Measurements from ENCODE around the gene TIGD1.

The TIGD1 gene

DNA sequence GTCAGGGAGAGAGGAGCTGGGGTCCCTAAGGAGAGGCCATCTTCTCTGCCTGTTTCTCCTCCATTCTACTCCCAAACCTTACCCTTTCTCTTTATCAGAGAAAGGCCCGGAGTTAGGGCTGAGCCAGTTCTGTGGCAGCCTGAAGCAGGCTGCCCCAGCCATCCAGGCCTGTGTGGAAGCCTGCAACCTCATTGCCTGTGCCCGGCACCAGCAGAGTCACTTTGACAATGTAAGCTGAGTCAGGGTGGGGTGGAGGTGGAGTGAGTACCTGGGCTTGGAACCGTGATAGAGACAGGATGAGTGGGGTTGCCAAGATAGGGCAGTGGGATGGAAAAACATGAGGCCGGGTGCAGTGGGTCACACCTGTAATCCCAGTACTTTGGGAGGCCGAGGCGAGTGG is 5.7 kb downstream of the TIGD1 start:
- TF ChIP-seq ESRRG (CRISPR knock-in tag; IDR thresholded peaks at IDR 0.05) (no peak), TOX (CRISPR knock-in tag; IDR thresholded peaks at IDR 0.05; ENCODE audit: borderline replicate concordance) (no peak), TCF4 (CRISPR knock-in tag; IDR thresholded peaks at IDR 0.05; ENCODE audit: borderline replicate concordance) (no peak), GLIS3 (CRISPR knock-in tag; IDR thresholded peaks at IDR 0.05) (no peak), ZNF8 (CRISPR knock-in tag; IDR thresholded peaks at IDR 0.05) (no peak), RARB (CRISPR knock-in tag; IDR thresholded peaks at IDR 0.05) (no peak), ZNF70 (CRISPR knock-in tag; IDR thresholded peaks at IDR 0.05) (no peak), ZNF565 (CRISPR knock-in tag; conservative IDR thresholded peaks at IDR 0.05; ENCODE audit: low read depth) (no peak), PPARA (CRISPR knock-in tag; IDR thresholded peaks at IDR 0.05; ENCODE audit: borderline replicate concordance) (no peak), BACH2 (CRISPR knock-in tag; IDR thresholded peaks at IDR 0.05; ENCODE audit: borderline replicate concordance) (no peak), ZFP3 (CRISPR knock-in tag; IDR thresholded peaks at IDR 0.05) (no peak), ISL1 (CRISPR knock-in tag; IDR thresholded peaks at IDR 0.05) (no peak), OSR1 (CRISPR knock-in tag; IDR thresholded peaks at IDR 0.05) (no peak), ZC3H10 (CRISPR knock-in tag; IDR thresholded peaks at IDR 0.05) (no peak), ARNTL (CRISPR knock-in tag; IDR thresholded peaks at IDR 0.05; ENCODE audit: borderline replicate concordance, low read depth) (no peak)
- TF ChIP-seq, protein P1, sequence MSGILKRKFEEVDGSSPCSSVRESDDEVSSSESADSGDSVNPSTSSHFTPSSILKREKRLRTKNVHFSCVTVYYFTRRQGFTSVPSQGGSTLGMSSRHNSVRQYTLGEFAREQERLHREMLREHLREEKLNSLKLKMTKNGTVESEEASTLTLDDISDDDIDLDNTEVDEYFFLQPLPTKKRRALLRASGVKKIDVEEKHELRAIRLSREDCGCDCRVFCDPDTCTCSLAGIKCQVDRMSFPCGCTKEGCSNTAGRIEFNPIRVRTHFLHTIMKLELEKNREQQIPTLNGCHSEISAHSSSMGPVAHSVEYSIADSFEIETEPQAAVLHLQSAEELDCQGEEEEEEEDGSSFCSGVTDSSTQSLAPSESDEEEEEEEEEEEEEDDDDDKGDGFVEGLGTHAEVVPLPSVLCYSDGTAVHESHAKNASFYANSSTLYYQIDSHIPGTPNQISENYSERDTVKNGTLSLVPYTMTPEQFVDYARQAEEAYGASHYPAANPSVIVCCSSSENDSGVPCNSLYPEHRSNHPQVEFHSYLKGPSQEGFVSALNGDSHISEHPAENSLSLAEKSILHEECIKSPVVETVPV (CRISPR knock-in tag; IDR thresholded peaks at IDR 0.05), result no peak
- TF ChIP-seq, protein P2, sequence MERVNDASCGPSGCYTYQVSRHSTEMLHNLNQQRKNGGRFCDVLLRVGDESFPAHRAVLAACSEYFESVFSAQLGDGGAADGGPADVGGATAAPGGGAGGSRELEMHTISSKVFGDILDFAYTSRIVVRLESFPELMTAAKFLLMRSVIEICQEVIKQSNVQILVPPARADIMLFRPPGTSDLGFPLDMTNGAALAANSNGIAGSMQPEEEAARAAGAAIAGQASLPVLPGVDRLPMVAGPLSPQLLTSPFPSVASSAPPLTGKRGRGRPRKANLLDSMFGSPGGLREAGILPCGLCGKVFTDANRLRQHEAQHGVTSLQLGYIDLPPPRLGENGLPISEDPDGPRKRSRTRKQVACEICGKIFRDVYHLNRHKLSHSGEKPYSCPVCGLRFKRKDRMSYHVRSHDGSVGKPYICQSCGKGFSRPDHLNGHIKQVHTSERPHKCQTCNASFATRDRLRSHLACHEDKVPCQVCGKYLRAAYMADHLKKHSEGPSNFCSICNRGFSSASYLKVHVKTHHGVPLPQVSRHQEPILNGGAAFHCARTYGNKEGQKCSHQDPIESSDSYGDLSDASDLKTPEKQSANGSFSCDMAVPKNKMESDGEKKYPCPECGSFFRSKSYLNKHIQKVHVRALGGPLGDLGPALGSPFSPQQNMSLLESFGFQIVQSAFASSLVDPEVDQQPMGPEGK (CRISPR knock-in tag; IDR thresholded peaks at IDR 0.05; ENCODE audit: borderline replicate concordance), result no peak
- TF ChIP-seq, protein P3, sequence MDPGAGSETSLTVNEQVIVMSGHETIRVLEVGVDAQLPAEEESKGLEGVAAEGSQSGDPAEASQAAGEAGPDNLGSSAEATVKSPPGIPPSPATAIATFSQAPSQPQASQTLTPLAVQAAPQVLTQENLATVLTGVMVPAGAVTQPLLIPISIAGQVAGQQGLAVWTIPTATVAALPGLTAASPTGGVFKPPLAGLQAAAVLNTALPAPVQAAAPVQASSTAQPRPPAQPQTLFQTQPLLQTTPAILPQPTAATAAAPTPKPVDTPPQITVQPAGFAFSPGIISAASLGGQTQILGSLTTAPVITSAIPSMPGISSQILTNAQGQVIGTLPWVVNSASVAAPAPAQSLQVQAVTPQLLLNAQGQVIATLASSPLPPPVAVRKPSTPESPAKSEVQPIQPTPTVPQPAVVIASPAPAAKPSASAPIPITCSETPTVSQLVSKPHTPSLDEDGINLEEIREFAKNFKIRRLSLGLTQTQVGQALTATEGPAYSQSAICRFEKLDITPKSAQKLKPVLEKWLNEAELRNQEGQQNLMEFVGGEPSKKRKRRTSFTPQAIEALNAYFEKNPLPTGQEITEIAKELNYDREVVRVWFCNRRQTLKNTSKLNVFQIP (CRISPR knock-in tag; IDR thresholded peaks at IDR 0.05; ENCODE audit: borderline replicate concordance, low read depth), result no peak
- TF ChIP-seq, protein P4, sequence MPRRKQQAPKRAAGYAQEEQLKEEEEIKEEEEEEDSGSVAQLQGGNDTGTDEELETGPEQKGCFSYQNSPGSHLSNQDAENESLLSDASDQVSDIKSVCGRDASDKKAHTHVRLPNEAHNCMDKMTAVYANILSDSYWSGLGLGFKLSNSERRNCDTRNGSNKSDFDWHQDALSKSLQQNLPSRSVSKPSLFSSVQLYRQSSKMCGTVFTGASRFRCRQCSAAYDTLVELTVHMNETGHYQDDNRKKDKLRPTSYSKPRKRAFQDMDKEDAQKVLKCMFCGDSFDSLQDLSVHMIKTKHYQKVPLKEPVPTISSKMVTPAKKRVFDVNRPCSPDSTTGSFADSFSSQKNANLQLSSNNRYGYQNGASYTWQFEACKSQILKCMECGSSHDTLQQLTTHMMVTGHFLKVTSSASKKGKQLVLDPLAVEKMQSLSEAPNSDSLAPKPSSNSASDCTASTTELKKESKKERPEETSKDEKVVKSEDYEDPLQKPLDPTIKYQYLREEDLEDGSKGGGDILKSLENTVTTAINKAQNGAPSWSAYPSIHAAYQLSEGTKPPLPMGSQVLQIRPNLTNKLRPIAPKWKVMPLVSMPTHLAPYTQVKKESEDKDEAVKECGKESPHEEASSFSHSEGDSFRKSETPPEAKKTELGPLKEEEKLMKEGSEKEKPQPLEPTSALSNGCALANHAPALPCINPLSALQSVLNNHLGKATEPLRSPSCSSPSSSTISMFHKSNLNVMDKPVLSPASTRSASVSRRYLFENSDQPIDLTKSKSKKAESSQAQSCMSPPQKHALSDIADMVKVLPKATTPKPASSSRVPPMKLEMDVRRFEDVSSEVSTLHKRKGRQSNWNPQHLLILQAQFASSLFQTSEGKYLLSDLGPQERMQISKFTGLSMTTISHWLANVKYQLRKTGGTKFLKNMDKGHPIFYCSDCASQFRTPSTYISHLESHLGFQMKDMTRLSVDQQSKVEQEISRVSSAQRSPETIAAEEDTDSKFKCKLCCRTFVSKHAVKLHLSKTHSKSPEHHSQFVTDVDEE (CRISPR knock-in tag; IDR thresholded peaks at IDR 0.05), result no peak
- no peak for ATAC-seq

DNA sequence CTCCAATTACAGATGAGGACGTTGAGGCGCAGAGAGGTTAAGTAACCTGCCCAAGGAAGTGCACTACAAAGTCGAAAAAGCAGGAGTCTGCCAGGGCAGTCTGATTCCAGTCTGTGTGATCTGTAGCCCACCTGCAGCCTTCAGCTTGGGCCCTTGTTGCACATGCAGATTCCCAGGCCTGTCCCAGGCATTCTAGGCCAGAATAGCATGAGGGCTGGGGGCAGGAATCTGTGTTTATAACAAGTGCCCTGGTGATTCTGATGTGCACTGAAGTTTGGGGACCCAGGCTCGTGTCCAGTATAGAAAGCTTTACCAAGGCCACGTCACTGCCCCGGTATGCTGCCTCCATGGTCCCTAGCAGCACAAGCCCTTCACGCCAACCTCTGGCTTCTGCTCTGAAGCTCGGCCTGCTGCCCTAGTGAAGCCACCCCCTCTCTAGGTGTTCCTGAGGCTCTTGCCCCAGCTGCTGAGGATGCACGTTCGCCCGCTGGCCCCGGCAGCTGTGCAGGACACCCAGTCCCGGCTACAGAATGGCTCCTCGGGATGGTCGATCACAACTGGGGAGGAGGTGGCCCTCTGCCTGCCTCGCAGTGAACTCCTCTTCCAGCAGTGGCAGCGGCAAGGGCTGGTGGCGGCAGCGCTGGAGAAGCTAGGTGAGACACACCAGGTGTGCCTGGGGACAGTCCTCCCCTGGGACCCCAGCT is 6.3 kb downstream of the TIGD1 start:
- TF ChIP-seq RARB (CRISPR knock-in tag; IDR thresholded peaks at IDR 0.05), result no peak
- no peak for TF ChIP-seq ZFP30 (CRISPR knock-in tag; IDR thresholded peaks at IDR 0.05)
- TF ChIP-seq, protein P4 (CRISPR knock-in tag; IDR thresholded peaks at IDR 0.05), result no peak
- no peak for ATAC-seq

Measured in SK-N-SH treated with all-trans-retinoic acid at 6 μM for 48 hours (cell line).